ENCODE data around the gene CUL4B. TPM values are rescaled to one million over a fixed set of nuclear protein-coding genes. Genes with fewer than 3 reads are reported as not detected.

The CUL4B gene
- 9.4 TPM for polyA plus RNA-seq (2012; ENCODE audit: insufficient read length, low read depth)

DNA sequence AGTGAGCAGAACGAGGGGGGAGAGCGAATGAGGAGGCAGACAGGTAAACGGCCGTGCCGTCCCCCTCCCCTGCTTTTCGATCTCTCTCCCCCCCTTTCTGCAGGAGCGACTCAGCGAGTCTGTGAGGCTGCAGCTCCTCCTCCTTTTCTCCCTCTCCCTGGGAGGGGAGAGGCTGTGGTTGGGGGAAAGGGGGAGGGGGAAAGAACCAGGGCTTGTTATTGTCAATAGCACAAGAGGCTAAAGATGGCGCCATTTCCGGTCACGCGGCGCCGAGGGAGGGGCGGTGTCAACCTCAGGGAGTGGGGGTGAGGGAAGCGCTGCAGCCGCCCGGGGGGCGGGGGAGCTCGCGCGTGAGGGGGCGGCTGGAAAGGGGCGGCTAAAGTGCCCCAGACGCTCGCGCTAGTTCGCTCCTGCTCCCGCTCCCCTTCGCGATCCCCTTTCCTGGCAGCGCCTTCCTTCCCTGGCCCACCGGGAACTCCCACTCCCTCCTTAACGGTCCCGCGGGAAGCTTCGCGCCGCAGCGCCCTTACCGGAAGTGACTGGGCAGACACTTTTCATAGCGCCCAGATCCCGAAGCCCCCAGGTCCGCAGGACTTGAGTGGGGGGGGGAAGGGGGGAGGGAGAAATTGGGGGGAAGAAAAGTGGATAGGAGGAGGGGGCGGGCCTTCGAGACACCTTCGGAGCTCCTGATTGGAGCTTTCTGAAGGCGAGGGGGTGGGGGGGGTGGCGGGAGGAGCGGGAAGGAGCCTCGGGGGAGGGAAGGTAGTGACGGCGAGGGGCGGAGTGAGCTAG lies at the start of gene CUL4B:
CUL4B (minus strand) TSS at position 121 of the 792 bp plus-strand sequence. CDS start 324 bp downstream, outside the sequence.
- TF ChIP-seq TAF1 (IDR thresholded peaks at IDR 0.05; ENCODE audit: borderline replicate concordance, insufficient read depth, low read length) (peak; percentile 69; the same call in 1 of the 2 replicates), POLR2AphosphoS5 (IDR thresholded peaks at IDR 0.05; ENCODE audit: low read depth, low read length) (peak; percentile 72; the same call in 1 of the 2 replicates), SIN3A (IDR thresholded peaks at IDR 0.05; ENCODE audit: borderline replicate concordance, insufficient read depth, low read length) (peak; percentile 78; the same call in 1 of the 2 replicates), FOXP2 (optimal IDR thresholded peaks at IDR 0.05; ENCODE audit: borderline replicate concordance, extremely low read depth, extremely low read length, insufficient read depth) (no peak)
- TF ChIP-seq, protein P1, sequence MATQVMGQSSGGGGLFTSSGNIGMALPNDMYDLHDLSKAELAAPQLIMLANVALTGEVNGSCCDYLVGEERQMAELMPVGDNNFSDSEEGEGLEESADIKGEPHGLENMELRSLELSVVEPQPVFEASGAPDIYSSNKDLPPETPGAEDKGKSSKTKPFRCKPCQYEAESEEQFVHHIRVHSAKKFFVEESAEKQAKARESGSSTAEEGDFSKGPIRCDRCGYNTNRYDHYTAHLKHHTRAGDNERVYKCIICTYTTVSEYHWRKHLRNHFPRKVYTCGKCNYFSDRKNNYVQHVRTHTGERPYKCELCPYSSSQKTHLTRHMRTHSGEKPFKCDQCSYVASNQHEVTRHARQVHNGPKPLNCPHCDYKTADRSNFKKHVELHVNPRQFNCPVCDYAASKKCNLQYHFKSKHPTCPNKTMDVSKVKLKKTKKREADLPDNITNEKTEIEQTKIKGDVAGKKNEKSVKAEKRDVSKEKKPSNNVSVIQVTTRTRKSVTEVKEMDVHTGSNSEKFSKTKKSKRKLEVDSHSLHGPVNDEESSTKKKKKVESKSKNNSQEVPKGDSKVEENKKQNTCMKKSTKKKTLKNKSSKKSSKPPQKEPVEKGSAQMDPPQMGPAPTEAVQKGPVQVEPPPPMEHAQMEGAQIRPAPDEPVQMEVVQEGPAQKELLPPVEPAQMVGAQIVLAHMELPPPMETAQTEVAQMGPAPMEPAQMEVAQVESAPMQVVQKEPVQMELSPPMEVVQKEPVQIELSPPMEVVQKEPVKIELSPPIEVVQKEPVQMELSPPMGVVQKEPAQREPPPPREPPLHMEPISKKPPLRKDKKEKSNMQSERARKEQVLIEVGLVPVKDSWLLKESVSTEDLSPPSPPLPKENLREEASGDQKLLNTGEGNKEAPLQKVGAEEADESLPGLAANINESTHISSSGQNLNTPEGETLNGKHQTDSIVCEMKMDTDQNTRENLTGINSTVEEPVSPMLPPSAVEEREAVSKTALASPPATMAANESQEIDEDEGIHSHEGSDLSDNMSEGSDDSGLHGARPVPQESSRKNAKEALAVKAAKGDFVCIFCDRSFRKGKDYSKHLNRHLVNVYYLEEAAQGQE (IDR thresholded peaks at IDR 0.05; ENCODE audit: insufficient read depth in 1 of 2, low read depth in 2 of 2, low read length in 2 of 2), result no peak

DNA sequence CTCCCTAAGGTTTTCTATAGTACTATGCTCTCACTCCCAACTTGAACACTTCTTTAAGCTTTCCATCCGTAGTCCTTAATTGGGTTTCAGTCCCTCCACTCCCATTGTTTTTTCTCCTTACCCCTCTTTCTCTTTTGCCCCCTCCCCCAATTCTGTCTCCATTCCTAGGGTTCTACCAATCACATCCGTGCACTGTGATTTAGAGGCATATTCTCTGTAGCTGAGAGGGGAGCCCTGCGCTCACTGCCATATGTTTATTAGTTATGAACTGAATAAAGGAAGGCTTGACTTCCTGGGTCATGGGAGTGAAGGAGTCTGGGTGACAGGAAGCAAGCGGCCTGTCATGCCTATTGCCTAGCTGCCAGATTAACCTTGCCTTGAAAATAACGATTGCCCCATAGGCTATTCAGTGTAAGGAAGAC lies 43.6 kb upstream of the CUL4B start:
- TF ChIP-seq, protein P1 (IDR thresholded peaks at IDR 0.05; ENCODE audit: insufficient read depth in 1 of 2, low read depth in 2 of 2, low read length in 2 of 2), result no peak
- TF ChIP-seq POLR2AphosphoS5 (IDR thresholded peaks at IDR 0.05; ENCODE audit: low read depth, low read length) (peak; percentile 9; the same call in 1 of the 2 replicates), TAF1 (IDR thresholded peaks at IDR 0.05; ENCODE audit: borderline replicate concordance, insufficient read depth, low read length) (no peak), FOXP2 (optimal IDR thresholded peaks at IDR 0.05; ENCODE audit: borderline replicate concordance, extremely low read depth, extremely low read length, insufficient read depth) (no peak)

DNA sequence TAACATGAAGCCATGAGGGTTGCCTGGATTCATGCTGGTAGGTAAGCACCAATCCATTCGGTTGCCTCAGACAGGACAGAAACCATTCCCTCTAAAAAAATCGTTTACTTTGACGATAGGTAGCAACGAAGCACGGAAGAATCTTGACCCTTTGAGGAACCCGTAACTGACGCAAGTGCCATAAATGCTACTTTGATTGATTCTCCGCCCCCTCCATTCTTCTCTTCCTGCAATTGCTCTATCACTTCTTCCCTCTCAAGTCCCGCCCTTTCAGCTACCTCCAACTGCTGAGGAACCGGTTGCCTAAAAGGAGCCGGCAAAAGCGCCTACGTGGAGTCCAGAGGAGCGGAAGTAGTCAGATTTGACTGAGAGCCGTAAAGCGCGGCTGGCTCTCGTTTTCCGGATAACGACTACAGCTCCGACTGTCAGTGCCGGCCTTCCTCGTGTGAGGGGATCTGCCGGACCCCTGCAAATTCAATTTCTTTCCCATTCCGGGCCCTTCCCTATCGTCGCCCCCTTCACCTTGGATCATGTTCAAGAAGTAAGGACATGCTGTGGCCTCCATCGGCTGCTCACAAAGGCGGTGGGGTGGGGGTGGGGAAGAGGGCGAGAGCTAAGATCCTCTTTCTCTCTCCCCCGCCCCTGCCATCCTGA lies 43.1 kb upstream of the CUL4B start, which contains the start of gene MCTS1:
MCTS1 (plus strand) TSS at position 395 of the 654 bp plus-strand sequence; CDS start at position 531, 136 bp downstream.
- TF ChIP-seq SIN3A (IDR thresholded peaks at IDR 0.05; ENCODE audit: borderline replicate concordance, insufficient read depth, low read length) (no peak), TAF1 (IDR thresholded peaks at IDR 0.05; ENCODE audit: borderline replicate concordance, insufficient read depth, low read length) (peak; percentile 77; the same call in 1 of the 2 replicates), FOXP2 (optimal IDR thresholded peaks at IDR 0.05; ENCODE audit: borderline replicate concordance, extremely low read depth, extremely low read length, insufficient read depth) (no peak), POLR2AphosphoS5 (IDR thresholded peaks at IDR 0.05; ENCODE audit: low read depth, low read length) (peak; percentile 75)
- TF ChIP-seq, protein P1 (IDR thresholded peaks at IDR 0.05; ENCODE audit: insufficient read depth in 1 of 2, low read depth in 2 of 2, low read length in 2 of 2), result no peak

DNA sequence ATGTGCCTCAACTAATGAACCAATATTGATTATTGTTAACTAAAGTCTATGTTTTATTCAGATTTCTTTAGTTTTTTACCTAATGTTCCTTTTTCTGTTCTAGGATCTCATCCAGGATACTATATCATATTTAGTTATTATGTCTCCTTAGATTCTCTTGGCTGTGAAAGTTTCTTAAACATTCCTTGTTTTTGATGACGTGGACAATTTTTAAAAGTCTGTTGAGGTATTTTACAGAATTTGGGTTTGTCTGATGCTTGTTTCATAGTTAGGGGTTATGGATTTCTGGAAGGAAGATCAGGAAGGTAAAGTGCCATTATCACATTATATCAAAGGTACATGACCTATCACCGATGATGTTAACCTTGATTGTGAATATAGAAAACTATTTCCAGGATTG lies 24.9 kb upstream of the CUL4B start:
- TF ChIP-seq SIN3A (IDR thresholded peaks at IDR 0.05; ENCODE audit: borderline replicate concordance, insufficient read depth, low read length) (no peak), POLR2AphosphoS5 (IDR thresholded peaks at IDR 0.05; ENCODE audit: low read depth, low read length) (no peak), TAF1 (IDR thresholded peaks at IDR 0.05; ENCODE audit: borderline replicate concordance, insufficient read depth, low read length) (no peak), FOXP2 (optimal IDR thresholded peaks at IDR 0.05; ENCODE audit: borderline replicate concordance, extremely low read depth, extremely low read length, insufficient read depth) (no peak)
- TF ChIP-seq, protein P1 (IDR thresholded peaks at IDR 0.05; ENCODE audit: insufficient read depth in 1 of 2, low read depth in 2 of 2, low read length in 2 of 2), result no peak

Measured in PFSK-1 (cell line).